Ramos (cell line): ENCODE data around the gene CBFA2T3.

Experiments used
- in situ Hi-C: fragments of 300-500 bp; cut with MboI; formaldehyde crosslinking; loops from one replicate; pipeline ENCODE4 v1.14.3; 2022; ENCODE audit warnings: low sequenced_read_pairs; ENCODE audit not compliant: unreplicated experiment

CBFA2T3 gene

GRCh38 chr16:88874938-88875599, 101.9 kb downstream of the CBFA2T3 start:
- in situ Hi-C loops = no loop called here

- in situ Hi-C loops = no loop called here
Measured at GRCh38 chr16:88872650-88873331, 104.2 kb downstream of the CBFA2T3 start.

GRCh38 chr16:88871730-88872416, 105.1 kb downstream of the CBFA2T3 start:
- in situ Hi-C loops = no loop called here

- in situ Hi-C loops = no loop called here
Measured at GRCh38 chr16:88871349-88871702, 105.7 kb downstream of the CBFA2T3 start.

- in situ Hi-C loops = no loop called here
Measured at GRCh38 chr16:88870608-88871348, 106.2 kb downstream of the CBFA2T3 start.

GRCh38 chr16:88869673-88869980, 107.4 kb downstream of the CBFA2T3 start:
- in situ Hi-C loops = no loop called here

- in situ Hi-C loops = no loop called here
Measured at GRCh38 chr16:88868974-88869672, 107.9 kb downstream of the CBFA2T3 start.

GRCh38 chr16:88867581-88868246, 109.3 kb downstream of the CBFA2T3 start:
- in situ Hi-C loops = no loop called here

- in situ Hi-C loops = no loop called here
Measured at GRCh38 chr16:88866151-88866920, 110.7 kb downstream of the CBFA2T3 start, which contains the start of gene PABPN1L. Gene PABPN1L, minus strand, starts transcription at chr16:88866660. Its CDS starts 54 bp downstream, at chr16:88866606.

- in situ Hi-C loops = no loop called here
Measured at GRCh38 chr16:88865742-88866141, 111.3 kb downstream of the CBFA2T3 start.

GRCh38 chr16:88865310-88865709, 111.7 kb downstream of the CBFA2T3 start:
- in situ Hi-C loops = no loop called here

- in situ Hi-C loops = no loop called here
Measured at GRCh38 chr16:88864521-88864920, 112.5 kb downstream of the CBFA2T3 start.

GRCh38 chr16:88864099-88864498, 112.9 kb downstream of the CBFA2T3 start:
- in situ Hi-C loops = no loop called here

- in situ Hi-C loops = no loop called here
Measured at GRCh38 chr16:88863426-88863825, 113.6 kb downstream of the CBFA2T3 start.

- in situ Hi-C loops = no loop called here
Measured at GRCh38 chr16:88862968-88863367, 114.0 kb downstream of the CBFA2T3 start.

- in situ Hi-C loops = no loop called here
Measured at GRCh38 chr16:88861359-88861758, 115.6 kb downstream of the CBFA2T3 start.

- in situ Hi-C loops = no loop called here
Measured at GRCh38 chr16:88859381-88860091, 117.5 kb downstream of the CBFA2T3 start.

GRCh38 chr16:88857728-88858339, 119.2 kb downstream of the CBFA2T3 start:
- in situ Hi-C loops = no loop called here
